ENCODE data around the gene SAE1.

Gene SAE1

GRCh38 chr19:47210180-47210490 is 79.5 kb downstream of the SAE1 start:
- DNase-seq (ENCODE audit: extremely low read depth in 1 of 2, low read depth in 1 of 2) = no peak

- DNase-seq (ENCODE audit: extremely low read depth in 1 of 2, low read depth in 1 of 2) = peak; percentile 58 to 59
These were observed 80.2 kb downstream of the SAE1 start for GRCh38 chr19:47210689-47211316.

GRCh38 chr19:47215581-47215980 is 84.9 kb downstream of the SAE1 start:
- DNase-seq (ENCODE audit: extremely low read depth in 1 of 2, low read depth in 1 of 2) = no peak

GRCh38 chr19:47221080-47221841 is 90.6 kb downstream of the SAE1 start:
- DNase-seq (ENCODE audit: extremely low read depth in 1 of 2, low read depth in 1 of 2) = no peak

GRCh38 chr19:47221890-47222289 is 91.3 kb downstream of the SAE1 start:
- no peak for DNase-seq (ENCODE audit: extremely low read depth in 1 of 2, low read depth in 1 of 2)

GRCh38 chr19:47225746-47226425 is 95.3 kb downstream of the SAE1 start:
- peak; percentile 69 to 81 for DNase-seq (ENCODE audit: extremely low read depth in 1 of 2, low read depth in 1 of 2)

- DNase-seq (ENCODE audit: extremely low read depth in 1 of 2, low read depth in 1 of 2) = no peak
These were observed 96.1 kb downstream of the SAE1 start for GRCh38 chr19:47226426-47227351.

- DNase-seq (ENCODE audit: extremely low read depth in 1 of 2, low read depth in 1 of 2) = no peak
These were observed 96.9 kb downstream of the SAE1 start for GRCh38 chr19:47227352-47228167.

- peak in 1 of 2 donors; percentile 31 for DNase-seq (ENCODE audit: extremely low read depth in 1 of 2, low read depth in 1 of 2)
These were observed 97.7 kb downstream of the SAE1 start for GRCh38 chr19:47228168-47228936.

- DNase-seq (ENCODE audit: extremely low read depth in 1 of 2, low read depth in 1 of 2) = no peak
These were observed 98.5 kb downstream of the SAE1 start for GRCh38 chr19:47228937-47229675.

GRCh38 chr19:47229676-47230053 is 99.0 kb downstream of the SAE1 start:
- DNase-seq (ENCODE audit: extremely low read depth in 1 of 2, low read depth in 1 of 2) = no peak

GRCh38 chr19:47230054-47230920 is 99.7 kb downstream of the SAE1 start:
- DNase-seq (ENCODE audit: extremely low read depth in 1 of 2, low read depth in 1 of 2) = peak; percentile 58 to 74

GRCh38 chr19:47230921-47231214 is 100.2 kb downstream of the SAE1 start, which contains the start of gene BBC3:
BBC3 (minus strand) TSS chr19:47231199; CDS start chr19:47228431, 2,768 bp downstream.
- DNase-seq (ENCODE audit: extremely low read depth in 1 of 2, low read depth in 1 of 2) = no peak

- DNase-seq (ENCODE audit: extremely low read depth in 1 of 2, low read depth in 1 of 2) = peak; percentile 73 to 94
These were observed 100.8 kb downstream of the SAE1 start for GRCh38 chr19:47231215-47232054.

GRCh38 chr19:47232422-47233211 is 102.0 kb downstream of the SAE1 start:
- no peak for DNase-seq (ENCODE audit: extremely low read depth in 1 of 2, low read depth in 1 of 2)

GRCh38 chr19:47236072-47236675 is 105.5 kb downstream of the SAE1 start:
- no peak for DNase-seq (ENCODE audit: extremely low read depth in 1 of 2, low read depth in 1 of 2)

Measured in activated CD8-positive, alpha-beta memory T cell treated with anti-CD3 and anti-CD28 coated beads for 1 hour (primary cell).